Tibial artery (tissue), 4 donors: ENCODE results near the gene PATE3.

ENCODE experiments used
- DNase-seq, 2 donors: peaks; one replicate each; pipeline ENCODE4 v3.0.0-alpha.2; 2019
- H3K27ac ChIP-seq, 2 donors: fragments of 200-600 bp; sonication (generic) in 1 of 2; 1 replicate in 1 of 2; 2 replicates in 1 of 2; pipeline ENCODE4 v1.5.1; 2018 to 2019; ENCODE audit warnings: mild to moderate bottlenecking in 1 of 2
- H3K27me3 ChIP-seq, 2 donors: fragments of 200-600 bp; sonication (generic) in 1 of 2; one replicate each; pipeline versions ENCODE4 v1.5.1 to v1.6.0; 2016 to 2019
- H3K36me3 ChIP-seq, 3 donors: fragments of 200-600 bp; sonication (generic) in 2 of 3; one replicate each; pipeline ENCODE4 v1.5.1; 2016 to 2019; ENCODE audit warnings: mild to moderate bottlenecking in 2 of 3
- H3K4me1 ChIP-seq, 4 donors: fragments of 200-600 bp; sonication (generic) in 2 of 4; 1 replicate in 3 of 4; 2 replicates in 1 of 4; pipeline ENCODE4 v1.5.1; 2016 to 2019
- H3K4me3 ChIP-seq, 2 donors: fragments of 200-600 bp; sonication (generic) in 1 of 2; 1 replicate in 1 of 2; 2 replicates in 1 of 2; pipeline ENCODE4 v1.5.1; 2018 to 2019; ENCODE audit warnings: mild to moderate bottlenecking in 2 of 2
- H3K9me3 ChIP-seq, 3 donors: fragments of 200-600 bp; sonication (generic) in 1 of 3; one replicate each; pipeline ENCODE4 v1.5.1; 2016 to 2019
- CTCF ChIP-seq, 2 experiments: fragments of 200-600 bp in 1 of 2; fragments of 450-650 bp in 1 of 2; IDR thresholded peaks; one replicate each; pipeline ENCODE4 v1.5.1; 2017 to 2019; ENCODE audit warnings: antibody characterized with exemption in 2 of 2, mild to moderate bottlenecking in 1 of 2, moderate library complexity in 1 of 2
- intact Hi-C: fragments of 100-400 bp; cut with DNase I; formaldehyde crosslinking; loops from one replicate; pipeline ENCODE4 v1.15.0; 2023; ENCODE audit warnings: low total_unique reads

The PATE3 gene

GRCh38 chr11:125772834-125773505 lies 15.0 kb upstream of the PATE3 start:
- no peak for DNase-seq
- Histone ChIP-seq H3K36me3 (no peaks in the 10 kb centered on the region), H3K9me3 (no peaks in the 10 kb centered on the region), H3K4me1 (no peaks in the 10 kb centered on the region), H3K27ac (no peak overlapping the region), H3K27me3 (no peaks in the 10 kb centered on the region), H3K4me3 (no peak overlapping the region)
- intact Hi-C loops = no loop called here
- no peak for TF ChIP-seq CTCF (IDR thresholded peaks at IDR 0.05)

- intact Hi-C loops = no loop called here
- no peak for DNase-seq
- Histone ChIP-seq H3K4me1 (no peaks in the 10 kb centered on the region), H3K27ac (no peak overlapping the region), H3K9me3 (no peaks in the 10 kb centered on the region), H3K27me3 (no peaks in the 10 kb centered on the region), H3K4me3 (no peak overlapping the region), H3K36me3 (no peaks in the 10 kb centered on the region)
- TF ChIP-seq CTCF (IDR thresholded peaks at IDR 0.05) = no peak
These were observed 14.4 kb upstream of the PATE3 start for GRCh38 chr11:125773516-125773915.

- no peak for TF ChIP-seq CTCF (IDR thresholded peaks at IDR 0.05)
- no peaks in the 10 kb centered on the region for H3K36me3 ChIP-seq
- H3K9me3 ChIP-seq = no peaks in the 10 kb centered on the region
- intact Hi-C loops = no loop called here
- no peaks in the 10 kb centered on the region for H3K27me3 ChIP-seq
- H3K4me1 ChIP-seq = no peaks in the 10 kb centered on the region
- H3K4me3 ChIP-seq = no peak overlapping the region
- H3K27ac ChIP-seq = no peak overlapping the region
- DNase-seq = no peak
These were observed 10.6 kb upstream of the PATE3 start for GRCh38 chr11:125777309-125777708.

- Histone ChIP-seq H3K4me3 (no peak within 1 kb of the TSS), H3K27me3 (no peaks in the 10 kb centered on the region), H3K4me1 (no peaks in the 10 kb centered on the region), H3K36me3 (no peaks in the 10 kb centered on the region), H3K9me3 (no peaks in the 10 kb centered on the region), H3K27ac (no peak within 1 kb of the TSS)
- no peak for DNase-seq
- no peak for TF ChIP-seq CTCF (IDR thresholded peaks at IDR 0.05)
- intact Hi-C loops = no loop called here
These were observed 9.2 kb upstream of the PATE3 start, which contains the start of gene PATE2 for GRCh38 chr11:125778728-125779127. TSS of gene PATE2 (minus strand) at chr11:125778828. CDS start at chr11:125778773, 55 bp downstream.

- intact Hi-C loops = no loop called here
These were observed 3.2 kb upstream of the PATE3 start for GRCh38 chr11:125784678-125785077.

More at GRCh38 chr11:125784678-125785077, 3.2 kb upstream of the PATE3 start:
- H3K36me3 ChIP-seq = no peaks in the 10 kb centered on the region
- H3K4me1 ChIP-seq = no peaks in the 10 kb centered on the region
- H3K27me3 ChIP-seq = no peaks in the 10 kb centered on the region
- no peak for DNase-seq
- no peak overlapping the region for H3K27ac ChIP-seq
- no peak for TF ChIP-seq CTCF (IDR thresholded peaks at IDR 0.05)
- H3K9me3 ChIP-seq = no peaks in the 10 kb centered on the region
- H3K4me3 ChIP-seq = no peak overlapping the region
